Measurements from ENCODE around the gene SGMS1.

SGMS1 gene

GRCh38 chr10:50410066-50410811, 213.5 kb downstream of the SGMS1 start:
- TF ChIP-seq, protein P1, sequence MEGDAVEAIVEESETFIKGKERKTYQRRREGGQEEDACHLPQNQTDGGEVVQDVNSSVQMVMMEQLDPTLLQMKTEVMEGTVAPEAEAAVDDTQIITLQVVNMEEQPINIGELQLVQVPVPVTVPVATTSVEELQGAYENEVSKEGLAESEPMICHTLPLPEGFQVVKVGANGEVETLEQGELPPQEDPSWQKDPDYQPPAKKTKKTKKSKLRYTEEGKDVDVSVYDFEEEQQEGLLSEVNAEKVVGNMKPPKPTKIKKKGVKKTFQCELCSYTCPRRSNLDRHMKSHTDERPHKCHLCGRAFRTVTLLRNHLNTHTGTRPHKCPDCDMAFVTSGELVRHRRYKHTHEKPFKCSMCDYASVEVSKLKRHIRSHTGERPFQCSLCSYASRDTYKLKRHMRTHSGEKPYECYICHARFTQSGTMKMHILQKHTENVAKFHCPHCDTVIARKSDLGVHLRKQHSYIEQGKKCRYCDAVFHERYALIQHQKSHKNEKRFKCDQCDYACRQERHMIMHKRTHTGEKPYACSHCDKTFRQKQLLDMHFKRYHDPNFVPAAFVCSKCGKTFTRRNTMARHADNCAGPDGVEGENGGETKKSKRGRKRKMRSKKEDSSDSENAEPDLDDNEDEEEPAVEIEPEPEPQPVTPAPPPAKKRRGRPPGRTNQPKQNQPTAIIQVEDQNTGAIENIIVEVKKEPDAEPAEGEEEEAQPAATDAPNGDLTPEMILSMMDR (conservative IDR thresholded peaks at IDR 0.05; ENCODE audit: low read length), result no peak
- no peak overlapping the region for H3K4me3 ChIP-seq (ENCODE audit: low read length)
- DNase-seq (ENCODE audit: low read depth), result peak; percentile 15

- DNase-seq (ENCODE audit: low read depth), result no peak
- H3K4me3 ChIP-seq (ENCODE audit: low read length), result no peak overlapping the region
- TF ChIP-seq, protein P1 (conservative IDR thresholded peaks at IDR 0.05; ENCODE audit: low read length), result no peak
Observed at GRCh38 chr10:50407076-50407801, 216.5 kb downstream of the SGMS1 start.

DNA sequence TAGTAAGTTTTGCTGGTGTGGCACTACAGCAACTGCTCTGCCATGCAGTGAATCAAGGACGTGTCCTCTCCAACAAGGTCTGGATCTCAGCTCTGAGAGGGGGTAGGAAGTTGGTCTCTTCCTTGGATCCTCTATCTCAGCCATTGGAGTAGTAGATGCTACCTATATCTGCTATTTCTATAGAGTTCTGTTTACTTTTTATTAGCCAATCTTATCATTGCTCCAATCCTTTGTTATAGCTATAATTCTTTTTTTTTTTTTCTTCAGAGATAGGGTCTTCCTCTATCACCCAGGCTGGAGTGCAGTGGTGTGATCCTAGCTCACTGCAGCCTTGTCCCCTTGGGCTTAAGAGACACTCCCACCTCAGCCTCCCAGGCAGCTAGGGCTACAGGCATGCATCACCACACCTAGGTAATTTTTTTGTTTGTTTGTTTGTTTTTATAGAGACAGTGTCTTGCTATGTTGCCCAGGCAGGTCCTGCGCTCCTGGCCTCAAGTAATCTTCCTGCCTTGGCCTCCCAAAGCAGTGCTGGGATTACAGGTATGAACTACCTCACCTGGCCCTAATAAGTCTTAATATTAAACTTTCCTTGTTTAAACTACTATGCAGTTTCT, 217.2 kb downstream of the SGMS1 start:
- no peak for DNase-seq (ENCODE audit: low read depth)
- TF ChIP-seq, protein P1 (conservative IDR thresholded peaks at IDR 0.05; ENCODE audit: low read length), result no peak
- H3K4me3 ChIP-seq (ENCODE audit: low read length), result no peak overlapping the region

DNA sequence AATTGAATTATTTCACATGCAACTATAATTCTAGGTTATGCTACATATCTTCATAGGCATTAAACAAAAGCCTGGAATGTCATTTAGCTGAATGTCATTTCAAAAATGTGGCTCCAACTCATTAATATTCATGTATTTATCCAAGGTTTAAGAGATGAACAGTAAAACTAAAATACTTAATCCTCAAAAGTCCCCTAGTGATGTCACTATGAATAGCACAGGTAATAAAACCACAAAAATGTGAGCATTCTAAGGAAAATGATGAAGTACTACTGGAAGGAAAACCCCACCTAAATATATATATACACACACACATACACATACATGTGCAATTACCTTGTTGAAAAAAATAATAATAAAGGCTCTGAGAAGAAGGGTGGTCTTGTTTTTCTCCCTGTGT, 218.0 kb downstream of the SGMS1 start:
- no peak overlapping the region for H3K4me3 ChIP-seq (ENCODE audit: low read length)
- no peak for DNase-seq (ENCODE audit: low read depth)
- TF ChIP-seq, protein P1 (conservative IDR thresholded peaks at IDR 0.05; ENCODE audit: low read length), result no peak

- TF ChIP-seq, protein P1 (conservative IDR thresholded peaks at IDR 0.05; ENCODE audit: low read length), result no peak
Observed at GRCh38 chr10:50404021-50404773, 219.6 kb downstream of the SGMS1 start.

DNA sequence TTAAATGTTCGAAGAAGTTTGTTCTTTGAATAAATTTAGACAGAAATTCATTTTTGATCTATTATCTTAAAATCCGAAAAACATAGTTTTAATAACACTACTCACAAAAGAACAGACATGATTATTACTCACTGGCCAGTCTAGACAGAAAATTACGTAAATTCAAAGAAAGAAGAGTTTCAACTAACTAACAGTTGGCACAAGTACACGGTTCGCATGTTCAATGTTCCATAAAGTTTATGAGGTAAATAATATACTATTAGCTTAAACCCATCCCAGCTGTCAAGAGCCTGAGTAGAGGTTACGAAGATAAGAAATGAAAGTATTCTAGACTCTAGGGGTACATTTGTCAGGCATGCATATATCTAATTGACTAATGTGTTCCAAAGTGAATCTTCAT, 220.7 kb downstream of the SGMS1 start:
- TF ChIP-seq, protein P1 (conservative IDR thresholded peaks at IDR 0.05; ENCODE audit: low read length), result no peak
- no peak for DNase-seq (ENCODE audit: low read depth)

More at GRCh38 chr10:50404021-50404773, 219.6 kb downstream of the SGMS1 start:
- DNase-seq (ENCODE audit: low read depth), result no peak
- H3K4me3 ChIP-seq (ENCODE audit: low read length), result no peak overlapping the region

More for the DNA sequence above, 220.7 kb downstream of the SGMS1 start:
- H3K4me3 ChIP-seq (ENCODE audit: low read length), result no peak overlapping the region
